Neural progenitor cell (in vitro differentiated cells): ENCODE results near the gene UGT2B10.

Source experiments
- EZH2 ChIP-seq: fragments of 200-600 bp; sonication (generic); IDR thresholded peaks from 2 replicates; pipeline ENCODE4 v1.6.1; 2017; ENCODE audit warnings: antibody characterized with exemption, mild to moderate bottlenecking, moderate library complexity
- TF ChIP-seq, protein P1 (sequence below): fragments of 200-600 bp; sonication (generic); IDR thresholded peaks from 2 replicates; pipeline ENCODE4 v1.5.1; 2017; ENCODE audit warnings: antibody characterized with exemption, mild to moderate bottlenecking

DNA sequence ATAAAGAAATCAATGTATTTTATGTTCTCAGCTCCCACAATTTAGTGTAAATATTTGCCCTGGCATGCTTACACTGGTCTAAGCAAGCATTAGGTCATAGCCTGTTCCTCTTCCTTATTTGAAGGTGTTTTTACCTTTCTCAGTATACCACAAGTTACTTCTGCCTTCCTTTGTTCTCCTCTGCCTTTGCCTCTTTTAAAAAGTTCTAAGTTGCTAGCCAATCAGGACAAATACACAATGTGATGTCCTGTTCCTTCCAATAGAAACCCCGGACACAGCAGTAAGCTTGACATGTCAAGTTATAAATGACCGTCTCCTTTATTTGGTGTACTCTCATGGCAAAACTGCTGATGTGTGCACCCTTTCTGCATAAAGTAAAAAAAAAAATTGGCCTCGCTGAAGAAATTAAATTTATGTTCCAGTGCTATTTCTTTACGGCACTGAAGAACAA lies 49.4 kb downstream of the UGT2B10 start:
- TF ChIP-seq, protein P1, sequence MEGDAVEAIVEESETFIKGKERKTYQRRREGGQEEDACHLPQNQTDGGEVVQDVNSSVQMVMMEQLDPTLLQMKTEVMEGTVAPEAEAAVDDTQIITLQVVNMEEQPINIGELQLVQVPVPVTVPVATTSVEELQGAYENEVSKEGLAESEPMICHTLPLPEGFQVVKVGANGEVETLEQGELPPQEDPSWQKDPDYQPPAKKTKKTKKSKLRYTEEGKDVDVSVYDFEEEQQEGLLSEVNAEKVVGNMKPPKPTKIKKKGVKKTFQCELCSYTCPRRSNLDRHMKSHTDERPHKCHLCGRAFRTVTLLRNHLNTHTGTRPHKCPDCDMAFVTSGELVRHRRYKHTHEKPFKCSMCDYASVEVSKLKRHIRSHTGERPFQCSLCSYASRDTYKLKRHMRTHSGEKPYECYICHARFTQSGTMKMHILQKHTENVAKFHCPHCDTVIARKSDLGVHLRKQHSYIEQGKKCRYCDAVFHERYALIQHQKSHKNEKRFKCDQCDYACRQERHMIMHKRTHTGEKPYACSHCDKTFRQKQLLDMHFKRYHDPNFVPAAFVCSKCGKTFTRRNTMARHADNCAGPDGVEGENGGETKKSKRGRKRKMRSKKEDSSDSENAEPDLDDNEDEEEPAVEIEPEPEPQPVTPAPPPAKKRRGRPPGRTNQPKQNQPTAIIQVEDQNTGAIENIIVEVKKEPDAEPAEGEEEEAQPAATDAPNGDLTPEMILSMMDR, result no peak
- no peak for TF ChIP-seq EZH2
